ENCODE measurements around the gene CDC42EP2.
"Not testable (repeated sequence)": the region's sequence is repeated elsewhere in the genome, so short reads cannot be mapped to it uniquely, and the experiment has no call there.

CDC42EP2 gene

GRCh38 chr11:65320386-65321075 is 5.9 kb downstream of the CDC42EP2 start:
- no peak for DNase-seq (ENCODE audit: low read depth in 2 of 2)

- no peak for DNase-seq (ENCODE audit: low read depth in 2 of 2)
Measured at GRCh38 chr11:65321076-65321475, 6.4 kb downstream of the CDC42EP2 start.

GRCh38 chr11:65321828-65322485 is 7.3 kb downstream of the CDC42EP2 start:
- no peak for DNase-seq (ENCODE audit: low read depth in 2 of 2)

- DNase-seq (ENCODE audit: low read depth in 2 of 2), result no peak
Measured at GRCh38 chr11:65323813-65324212, 9.1 kb downstream of the CDC42EP2 start.

GRCh38 chr11:65325435-65325834 is 10.8 kb downstream of the CDC42EP2 start:
- no peak for DNase-seq (ENCODE audit: low read depth in 2 of 2)

- no peak for DNase-seq (ENCODE audit: low read depth in 2 of 2)
Measured at GRCh38 chr11:65327021-65327420, 12.4 kb downstream of the CDC42EP2 start.

- DNase-seq (ENCODE audit: low read depth in 2 of 2), result no peak
Measured at GRCh38 chr11:65329478-65329877, 14.8 kb downstream of the CDC42EP2 start.

GRCh38 chr11:65329944-65330403 is 15.3 kb downstream of the CDC42EP2 start:
- peak; percentile 77 to 78 for DNase-seq (ENCODE audit: low read depth in 2 of 2)

GRCh38 chr11:65330544-65330943 is 15.9 kb downstream of the CDC42EP2 start:
- DNase-seq (ENCODE audit: low read depth in 2 of 2), result no peak

- DNase-seq (ENCODE audit: low read depth in 2 of 2), result not testable (repeated sequence)
Measured at GRCh38 chr11:65332591-65332990, 17.9 kb downstream of the CDC42EP2 start.

- no peak for DNase-seq (ENCODE audit: low read depth in 2 of 2)
Measured at GRCh38 chr11:65334696-65335295, 20.1 kb downstream of the CDC42EP2 start.

- no peak for DNase-seq (ENCODE audit: low read depth in 2 of 2)
Measured at GRCh38 chr11:65338676-65339075, 24.0 kb downstream of the CDC42EP2 start.

GRCh38 chr11:65340226-65340625 is 25.6 kb downstream of the CDC42EP2 start:
- DNase-seq (ENCODE audit: low read depth in 2 of 2), result no peak

GRCh38 chr11:65341856-65342255 is 27.2 kb downstream of the CDC42EP2 start:
- no peak for DNase-seq (ENCODE audit: low read depth in 2 of 2)

GRCh38 chr11:65351511-65351910 is 36.8 kb downstream of the CDC42EP2 start:
- DNase-seq (ENCODE audit: low read depth in 2 of 2), result no peak

GRCh38 chr11:65352783-65353182 is 38.1 kb downstream of the CDC42EP2 start:
- no peak for DNase-seq (ENCODE audit: low read depth in 2 of 2)

GRCh38 chr11:65353376-65353775 is 38.7 kb downstream of the CDC42EP2 start:
- DNase-seq (ENCODE audit: low read depth in 2 of 2), result no peak

GRCh38 chr11:65353900-65354264 is 39.2 kb downstream of the CDC42EP2 start:
- no peak for DNase-seq (ENCODE audit: low read depth in 2 of 2)

GRCh38 chr11:65354265-65355012 is 39.8 kb downstream of the CDC42EP2 start, which contains the start of gene TIGD3:
Gene TIGD3, plus strand, starts transcription at chr11:65354751. Its CDS starts 1,058 bp downstream, at chr11:65355809.
- peak; percentile 72 to 76 for DNase-seq (ENCODE audit: low read depth in 2 of 2)

GRCh38 chr11:65355013-65355775 is 40.5 kb downstream of the CDC42EP2 start:
- DNase-seq (ENCODE audit: low read depth in 2 of 2), result no peak

GRCh38 chr11:65355776-65356393 is 41.2 kb downstream of the CDC42EP2 start:
- DNase-seq (ENCODE audit: low read depth in 2 of 2), result no peak
